Erythroblast (primary cell): ENCODE measurements around the gene NAA35.
"Not testable (repeated sequence)": the region's sequence is repeated elsewhere in the genome, so short reads cannot be mapped to it uniquely, and the experiment has no call there.

Experiments used
- DNase-seq, 2 experiments: peaks; one replicate each; lab custom pipeline; 2025; lab: John Stamatoyannopoulos, UW
- GATA1 ChIP-seq: IDR thresholded peaks from 2 replicates; pipeline ENCODE4 v1.6.1; 2011; ENCODE audit warnings: low read depth, mild to moderate bottlenecking, control low read depth, low read length, moderate library complexity
- POLR2A ChIP-seq: IDR thresholded peaks from 2 replicates; pipeline ENCODE4 v1.6.1; 2011; ENCODE audit warnings: mild to moderate bottlenecking, low read length

The NAA35 gene

DNA sequence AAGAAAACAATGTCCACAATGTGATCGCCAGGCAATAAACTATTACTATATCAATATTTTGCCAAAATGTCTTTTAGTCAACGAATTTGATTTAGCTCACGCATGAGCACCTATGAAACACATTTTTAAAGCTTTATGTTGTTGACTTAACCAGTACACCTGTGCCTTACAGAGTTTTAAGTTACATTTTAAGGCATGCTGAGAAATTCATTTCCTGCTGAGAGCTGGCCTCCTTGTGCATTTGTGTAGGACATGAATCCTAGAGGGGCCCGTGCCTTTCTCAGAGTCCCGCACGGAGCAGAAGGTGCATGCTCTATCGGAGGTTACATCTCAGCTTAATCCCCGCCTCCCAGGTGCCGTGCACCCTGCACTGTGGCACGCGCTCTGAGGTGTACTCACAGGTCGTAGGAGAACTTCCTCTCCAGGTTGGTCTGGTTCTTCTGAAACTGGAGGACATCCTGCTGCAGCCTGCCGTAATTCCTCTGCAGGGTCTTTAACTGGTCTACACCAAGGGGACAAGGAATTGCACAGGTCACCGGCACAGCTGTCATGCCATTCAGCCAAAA lies 105.2 kb downstream of the NAA35 start:
- DNase-seq: no peak
- TF ChIP-seq GATA1 (no peak), POLR2A (no peak)

DNA sequence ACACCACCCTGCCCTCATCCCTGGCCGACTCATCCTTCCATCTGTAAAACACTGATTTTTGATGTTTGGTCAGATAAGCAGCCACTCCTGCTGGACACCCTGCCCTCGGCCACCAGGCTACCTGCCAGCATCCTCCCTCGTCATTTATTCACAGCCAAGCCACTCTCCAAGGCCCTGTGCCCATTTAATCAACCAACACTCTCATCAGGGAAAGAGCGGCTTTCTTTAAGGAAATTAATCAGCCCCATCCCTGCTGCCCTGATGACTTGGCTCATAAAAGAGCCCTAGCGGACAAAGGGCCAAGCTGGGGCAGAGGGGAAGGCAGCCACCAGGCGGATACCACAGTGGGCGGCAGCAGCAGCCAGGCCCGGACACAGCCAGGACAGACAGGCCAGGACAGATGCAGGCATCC lies 106.0 kb downstream of the NAA35 start:
- no peak for TF ChIP-seq GATA1
- TF ChIP-seq POLR2A: no peak
- no peak for DNase-seq

DNA sequence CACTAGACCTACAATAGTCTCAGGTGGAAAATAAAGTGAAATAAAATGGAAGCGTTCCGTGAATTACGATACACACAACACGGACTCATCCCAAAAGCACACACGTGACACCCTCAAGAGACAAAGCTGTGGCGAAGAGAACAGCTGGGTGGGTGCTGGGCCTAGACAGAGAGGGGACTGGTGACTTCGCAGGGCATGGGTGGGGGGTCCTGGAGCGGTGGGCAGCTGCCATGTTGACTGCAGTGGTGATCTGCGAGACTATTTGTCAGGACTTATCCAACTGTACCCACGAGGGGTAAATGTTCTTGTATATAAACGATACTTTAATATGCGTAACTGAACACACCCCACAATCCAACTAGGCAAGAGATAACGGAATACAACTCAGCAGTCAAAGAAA lies 106.4 kb downstream of the NAA35 start:
- TF ChIP-seq GATA1 (no peak), POLR2A (no peak)
- DNase-seq: no peak

DNA sequence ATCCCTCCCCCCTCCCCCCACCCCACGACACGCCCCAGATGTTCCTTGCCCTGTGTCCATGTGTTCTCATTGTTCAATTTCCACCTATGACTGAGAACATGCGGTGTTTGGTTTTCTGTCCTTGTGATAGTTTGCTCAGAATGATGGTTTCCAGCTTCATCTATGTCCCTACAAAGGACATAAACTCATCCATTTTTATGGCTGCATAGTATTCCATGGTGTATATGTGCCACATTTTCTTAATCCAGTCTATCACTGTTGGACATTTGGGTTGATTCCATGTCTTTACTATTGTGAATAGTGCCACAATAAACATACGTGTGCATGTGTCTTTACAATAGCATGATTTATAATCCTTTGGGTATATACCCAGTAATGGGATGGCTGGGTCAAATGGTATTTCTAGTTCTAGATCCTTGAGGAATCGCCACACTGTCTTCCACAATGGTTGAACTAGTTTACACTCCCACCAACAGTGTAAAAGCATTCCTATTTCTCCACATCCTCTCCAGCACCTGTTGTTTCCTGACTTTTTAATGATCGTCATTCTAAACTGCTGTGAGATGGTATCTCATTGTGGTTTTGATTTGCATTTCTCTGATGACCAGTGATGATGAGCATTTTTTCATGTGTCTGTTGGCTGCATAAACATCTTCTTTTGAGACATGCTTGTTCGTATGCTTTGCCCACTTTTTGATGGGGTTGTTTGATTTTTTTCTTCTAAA lies 107.2 kb downstream of the NAA35 start:
- not testable (repeated sequence) for DNase-seq

DNA sequence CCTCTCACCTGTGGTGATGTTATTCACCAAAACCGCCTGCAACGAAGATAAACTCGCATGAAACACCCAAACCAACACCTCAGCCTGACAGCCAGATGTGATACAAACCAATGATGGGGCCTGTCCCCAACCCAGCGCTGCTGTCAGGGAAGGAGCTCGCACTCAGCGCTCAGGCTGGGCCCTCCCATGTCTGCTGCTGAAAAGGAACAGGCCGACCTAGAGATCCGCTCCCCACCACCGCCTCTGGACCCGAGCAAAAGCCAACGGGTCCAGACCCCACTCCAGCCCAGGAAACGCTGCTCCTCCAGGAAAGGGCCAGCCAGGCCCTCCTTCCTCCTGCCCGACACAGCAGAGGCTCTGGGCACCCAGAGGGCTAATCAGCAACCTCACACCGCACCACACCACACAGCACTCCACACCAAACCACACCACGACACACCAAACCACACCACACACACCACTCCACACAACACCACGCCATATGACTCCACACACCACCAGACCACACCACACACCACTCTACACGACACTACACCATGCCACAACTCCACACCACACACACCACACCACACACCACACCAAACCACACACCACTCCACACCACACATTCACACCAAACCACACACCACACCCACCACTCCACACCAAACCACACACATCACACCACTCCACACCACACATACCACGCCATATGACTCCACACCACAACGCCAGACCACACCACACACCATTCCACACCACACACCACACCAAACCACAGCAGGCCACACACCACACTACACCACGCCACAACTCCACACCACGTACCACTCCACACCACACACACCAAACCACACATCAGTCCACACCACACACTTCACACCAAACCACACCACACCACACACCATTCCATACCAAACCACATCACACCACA lies 111.9 kb downstream of the NAA35 start:
- DNase-seq: peak in 1 of 2 experiments; percentile 27
- TF ChIP-seq GATA1: no peak
- no peak for TF ChIP-seq POLR2A

DNA sequence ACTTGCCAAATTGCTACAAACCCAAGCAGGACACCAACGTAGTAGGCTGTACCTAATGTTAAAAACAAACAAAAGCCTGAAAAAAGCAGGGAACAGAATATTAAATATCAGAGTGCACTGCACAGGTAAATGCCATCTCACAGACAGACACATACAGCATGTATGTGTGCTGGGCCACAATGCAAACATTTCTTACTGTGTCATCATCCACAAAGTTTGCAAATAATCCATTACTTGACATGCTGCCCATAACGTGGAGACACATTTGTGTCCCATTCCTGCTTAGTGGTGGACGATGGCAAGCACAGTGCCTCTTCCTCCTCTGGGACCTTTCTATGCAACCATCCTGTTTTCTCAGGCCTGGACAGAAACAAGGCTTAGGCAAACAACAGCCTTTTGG lies 113.7 kb downstream of the NAA35 start:
- TF ChIP-seq GATA1 (no peak), POLR2A (no peak)
- DNase-seq: peak in 1 of 2 experiments; percentile 44

DNA sequence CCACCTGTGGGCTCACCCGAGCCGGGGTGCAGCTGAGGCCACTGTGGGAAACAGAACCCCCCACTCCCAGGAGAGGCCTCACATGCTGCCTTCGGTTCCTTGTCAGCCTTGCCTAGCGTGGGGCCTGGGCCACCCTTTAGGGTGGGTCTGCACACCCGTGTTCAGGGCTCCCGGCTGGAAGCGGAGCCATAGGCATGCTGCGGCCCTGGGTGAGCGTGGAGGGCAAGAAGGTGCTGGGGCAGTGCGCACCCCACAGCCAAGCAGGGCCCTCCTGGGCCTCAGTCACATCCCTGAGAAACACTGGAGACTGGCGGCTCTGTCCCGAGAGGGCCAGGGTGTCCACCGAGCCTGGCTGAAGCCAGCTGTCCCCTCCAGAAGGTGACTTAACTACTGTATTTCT lies 116.5 kb downstream of the NAA35 start:
- TF ChIP-seq POLR2A (no peak), GATA1 (no peak)
- DNase-seq: no peak

DNA sequence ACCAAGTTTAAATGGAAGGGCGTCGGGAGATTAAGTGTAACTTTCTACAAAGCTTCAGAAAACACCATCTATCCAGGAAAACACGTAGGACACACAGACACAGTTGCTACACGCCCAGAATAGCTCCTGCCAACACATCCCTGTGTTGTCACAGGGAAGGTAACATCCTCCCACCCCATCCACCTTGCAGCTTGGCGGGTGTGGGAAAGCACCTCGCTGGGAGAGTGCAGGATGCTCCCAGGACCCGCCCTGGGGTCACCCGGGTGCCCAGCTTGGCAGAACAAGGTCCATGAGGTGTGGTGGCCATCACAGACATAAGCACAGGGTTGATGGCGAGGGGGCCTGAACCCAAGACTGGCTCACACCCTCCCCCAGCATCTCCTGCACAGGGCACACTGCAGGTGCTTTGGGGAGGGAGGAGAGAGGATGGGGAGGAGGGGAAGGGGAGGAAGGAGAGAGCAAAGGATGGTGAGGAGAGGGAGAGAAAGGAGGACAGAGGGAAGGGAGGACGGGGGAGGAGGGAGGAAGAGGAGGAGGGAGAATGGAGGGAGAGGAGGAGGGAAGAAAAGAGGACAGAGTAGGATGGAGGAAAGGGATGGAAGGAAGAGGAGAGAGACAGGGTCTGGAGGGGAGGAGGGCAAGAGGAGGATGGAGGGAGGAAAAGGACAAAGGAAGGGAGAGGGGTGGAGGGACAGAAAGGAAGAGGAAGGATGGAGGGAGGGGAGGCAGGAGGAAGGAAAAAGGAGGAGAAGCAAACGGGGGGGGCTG lies 121.2 kb downstream of the NAA35 start:
- no peak for DNase-seq
- TF ChIP-seq GATA1: no peak
- TF ChIP-seq POLR2A: no peak

DNA sequence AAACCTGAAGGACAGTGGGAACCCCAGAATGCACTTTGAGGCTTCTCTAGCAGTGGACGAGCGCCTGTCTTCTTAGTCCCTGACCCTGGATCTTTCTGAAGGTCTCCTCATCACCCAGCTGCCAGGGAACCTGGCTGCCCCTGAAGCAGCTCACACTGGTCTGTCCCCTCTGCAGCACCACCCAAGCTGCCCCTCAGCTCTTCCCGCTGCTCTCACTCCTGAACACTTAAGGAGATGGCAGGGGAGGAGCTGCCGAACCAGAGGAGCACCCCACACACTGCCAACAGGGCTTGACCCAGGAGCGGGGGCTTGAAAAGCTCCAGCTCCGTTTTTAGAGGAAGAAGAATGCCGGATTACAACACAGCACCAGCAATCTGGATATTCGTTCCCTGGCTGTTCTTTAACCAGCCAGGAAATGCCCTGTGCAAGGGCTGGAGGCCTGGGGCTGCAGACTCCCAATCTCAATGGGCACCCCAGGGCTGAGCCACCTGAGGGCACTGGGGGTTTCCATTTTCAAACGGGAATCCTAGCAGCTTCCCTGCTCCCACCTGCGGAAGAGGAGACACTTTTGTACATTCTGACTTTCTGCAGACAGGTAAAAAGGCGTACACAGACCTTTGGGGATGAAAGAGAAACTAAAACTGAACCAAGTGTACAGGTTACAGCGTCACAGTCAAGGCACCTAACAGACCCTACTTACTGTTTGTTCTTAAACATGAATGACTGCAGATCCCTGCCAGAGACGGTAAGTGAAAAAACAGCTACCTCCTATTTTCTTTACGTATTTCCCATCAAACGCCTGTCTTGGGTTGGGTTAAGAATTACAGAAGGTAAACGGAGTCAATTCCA lies 122.1 kb downstream of the NAA35 start:
- no peak for TF ChIP-seq GATA1
- TF ChIP-seq POLR2A: no peak
- DNase-seq: no peak

DNA sequence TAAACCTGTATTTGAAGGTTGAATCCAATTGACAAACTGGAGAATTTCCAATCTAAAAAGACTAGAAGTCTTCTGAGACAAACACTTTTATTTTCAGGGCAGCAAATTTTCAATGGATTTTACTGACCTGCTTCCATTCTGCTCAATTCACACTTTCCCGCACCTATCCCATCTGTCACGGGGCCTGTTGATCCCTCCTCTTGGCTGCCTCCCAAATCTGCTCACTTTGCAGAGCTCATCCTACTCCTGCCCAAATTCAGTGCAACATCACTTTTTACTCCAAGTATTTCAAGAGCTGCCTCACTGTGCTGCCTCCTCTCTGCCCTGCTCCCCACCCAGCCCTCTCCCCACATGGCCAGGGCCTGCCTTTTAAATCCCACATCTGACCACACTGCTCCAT lies 123.3 kb downstream of the NAA35 start:
- DNase-seq: no peak
- TF ChIP-seq POLR2A: no peak
- no peak for TF ChIP-seq GATA1

DNA sequence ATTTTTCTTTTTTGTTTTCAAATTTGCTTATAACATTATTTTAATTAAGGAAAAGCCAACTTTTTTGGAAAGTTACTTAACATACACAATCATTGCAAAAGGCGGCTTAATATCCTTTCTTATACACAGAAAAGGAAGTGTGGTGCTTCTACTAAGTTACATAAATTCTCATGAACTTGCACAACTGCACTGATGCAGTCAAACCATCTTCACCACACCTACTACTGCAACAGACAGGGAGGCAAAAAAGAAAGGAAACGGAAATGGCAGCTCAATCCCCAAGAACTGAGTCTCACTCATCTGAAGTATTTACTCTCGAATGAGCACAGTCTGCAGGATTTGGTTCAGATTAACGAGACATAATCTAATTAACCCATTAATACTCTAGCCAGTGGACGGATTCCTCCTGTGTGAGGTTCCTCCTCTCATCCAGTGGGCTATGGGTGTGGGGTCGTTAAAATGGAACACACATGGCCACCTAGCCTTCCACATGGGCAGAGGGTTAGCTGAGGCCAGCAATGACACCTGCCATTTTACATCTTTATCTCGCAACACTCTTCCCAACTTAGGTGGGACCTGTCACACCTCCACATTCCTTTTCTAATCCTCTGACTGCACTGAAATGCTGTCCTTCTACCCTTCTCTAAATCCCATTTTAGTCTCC lies 128.4 kb downstream of the NAA35 start:
- TF ChIP-seq GATA1: no peak
- no peak for TF ChIP-seq POLR2A
- no peak for DNase-seq
